Measurements from ENCODE around the gene LRP1. TPM values are rescaled to one million over a fixed set of nuclear protein-coding genes. Genes with fewer than 3 reads are reported as not detected.

Gene LRP1
- total and polyA plus RNA-seq, 2 of the 13 experiments (the other 11 are each of a cell fraction or from before 2014, with no cell fraction given): 14.7 to 30.8 TPM

GRCh38 chr12:57127101-57127725 lies 1.1 kb upstream of the LRP1 start (continued):
- TF ChIP-seq SOX6 (IDR thresholded peaks at IDR 0.05) (no peak), SOX6 (CRISPR knock-in tag; IDR thresholded peaks at IDR 0.05) (peak; percentile 51; the same call in 1 of the 2 replicates), RBFOX2 (IDR thresholded peaks at IDR 0.05; ENCODE audit: low read depth, low read length) (no peak), ERF (CRISPR knock-in tag; IDR thresholded peaks at IDR 0.05) (peak; percentile 62), ELF3 (CRISPR knock-in tag; IDR thresholded peaks at IDR 0.05) (peak; percentile 61), ZNF577 (CRISPR knock-in tag; IDR thresholded peaks at IDR 0.05; ENCODE audit: borderline replicate concordance, low read depth) (no peak), GMEB2 (CRISPR knock-in tag; IDR thresholded peaks at IDR 0.05; ENCODE audit: low read depth) (no peak), MIXL1 (CRISPR knock-in tag; IDR thresholded peaks at IDR 0.05) (peak; percentile 52), ZSCAN31 (CRISPR knock-in tag; IDR thresholded peaks at IDR 0.05; ENCODE audit: low read depth) (no peak), BRF2 (CRISPR knock-in tag; IDR thresholded peaks at IDR 0.05) (no peak), ZNF703 (CRISPR knock-in tag; IDR thresholded peaks at IDR 0.05; ENCODE audit: borderline replicate concordance) (no peak), CTCF (CRISPR knock-in tag; IDR thresholded peaks at IDR 0.05) (peak; percentile 88), HOXA9 (CRISPR knock-in tag; IDR thresholded peaks at IDR 0.05; ENCODE audit: borderline replicate concordance) (no peak), KLF13 (CRISPR knock-in tag; IDR thresholded peaks at IDR 0.05) (no peak), HOMEZ (CRISPR knock-in tag; IDR thresholded peaks at IDR 0.05; ENCODE audit: low read depth) (no peak), MIER3 (CRISPR knock-in tag; IDR thresholded peaks at IDR 0.05; ENCODE audit: borderline replicate concordance) (peak; percentile 21; the same call in 1 of the 2 replicates), ZBTB38 (CRISPR knock-in tag; IDR thresholded peaks at IDR 0.05) (peak; percentile 29; the same call in 1 of the 2 replicates), HMG20A (CRISPR knock-in tag; IDR thresholded peaks at IDR 0.05; ENCODE audit: borderline replicate concordance) (0 out of 2 replicates have a peak, but pooled peaks have one; percentile 33), RFX1 (IDR thresholded peaks at IDR 0.05) (no peak), MAX (IDR thresholded peaks at IDR 0.05) (peak; percentile 88), TIGD3 (CRISPR knock-in tag; IDR thresholded peaks at IDR 0.05; ENCODE audit: borderline replicate concordance) (no peak), KLF16 (CRISPR knock-in tag; IDR thresholded peaks at IDR 0.05) (no peak; a peak in 1 of 4 replicates), ETV5 (CRISPR knock-in tag; IDR thresholded peaks at IDR 0.05; ENCODE audit: borderline replicate concordance) (peak; percentile 15; the same call in 1 of the 2 replicates)

Data from HepG2 (cell line).